ENCODE measurements around the gene CEACAM8.
"Not testable (repeated sequence)": the region's sequence is repeated elsewhere in the genome, so short reads cannot be mapped to it uniquely, and the experiment has no call there.

CEACAM8 gene

GRCh38 chr19:42542791-42543190 is 51.9 kb downstream of the CEACAM8 start:
- DNase-seq (ENCODE audit: low spot score): no peak

GRCh38 chr19:42540071-42540553 is 54.6 kb downstream of the CEACAM8 start:
- DNase-seq (ENCODE audit: low spot score): no peak

GRCh38 chr19:42538841-42539709 is 55.6 kb downstream of the CEACAM8 start:
- DNase-seq (ENCODE audit: low spot score): no peak

GRCh38 chr19:42535276-42535675 is 59.4 kb downstream of the CEACAM8 start:
- not testable (repeated sequence) for DNase-seq (ENCODE audit: low spot score)

- no peak for DNase-seq (ENCODE audit: low spot score)
Observed at GRCh38 chr19:42534391-42534790, 60.3 kb downstream of the CEACAM8 start.

- DNase-seq (ENCODE audit: low spot score): no peak
Observed at GRCh38 chr19:42532891-42533290, 61.8 kb downstream of the CEACAM8 start.

GRCh38 chr19:42531313-42531712 is 63.4 kb downstream of the CEACAM8 start:
- no peak for DNase-seq (ENCODE audit: low spot score)

Measured in D341Med (cell line).